ENCODE results near the gene HOXA11.
A peak's percentile ranks its signal among the peaks of the same experiment; 100 is the strongest.

Gene HOXA11

GRCh38 chr7:27171325-27171636 is 13.8 kb downstream of the HOXA11 start:
- no peak for TF ChIP-seq CTCF (IDR thresholded peaks at IDR 0.05; ENCODE audit: control insufficient read depth, extremely low read depth, insufficient read depth)
- DNase-seq (ENCODE audit: low read depth), result no peak
- peak overlapping the region; percentile 42 for H3K4me3 ChIP-seq (ENCODE audit: low read depth, low read length)

- TF ChIP-seq CTCF (IDR thresholded peaks at IDR 0.05; ENCODE audit: control insufficient read depth, extremely low read depth, insufficient read depth), result no peak
- H3K4me3 ChIP-seq (ENCODE audit: low read depth, low read length), result peak overlapping the region; percentile 42; the same call in 1 of the 2 replicates
- no peak for DNase-seq (ENCODE audit: low read depth)
These were observed 14.4 kb downstream of the HOXA11 start for GRCh38 chr7:27170426-27171324.

- H3K4me3 ChIP-seq (ENCODE audit: low read depth, low read length), result no peak overlapping the region
- no peak for DNase-seq (ENCODE audit: low read depth)
- TF ChIP-seq CTCF (IDR thresholded peaks at IDR 0.05; ENCODE audit: control insufficient read depth, extremely low read depth, insufficient read depth), result no peak
These were observed 15.2 kb downstream of the HOXA11 start for GRCh38 chr7:27169658-27170425.

GRCh38 chr7:27168265-27168947 is 16.6 kb downstream of the HOXA11 start:
- no peak for DNase-seq (ENCODE audit: low read depth)
- no peak for TF ChIP-seq CTCF (IDR thresholded peaks at IDR 0.05; ENCODE audit: control insufficient read depth, extremely low read depth, insufficient read depth)
- no peak overlapping the region for H3K4me3 ChIP-seq (ENCODE audit: low read depth, low read length)

GRCh38 chr7:27167916-27168264 is 17.1 kb downstream of the HOXA11 start:
- DNase-seq (ENCODE audit: low read depth), result no peak
- TF ChIP-seq CTCF (IDR thresholded peaks at IDR 0.05; ENCODE audit: control insufficient read depth, extremely low read depth, insufficient read depth), result no peak
- no peak overlapping the region for H3K4me3 ChIP-seq (ENCODE audit: low read depth, low read length)

- TF ChIP-seq CTCF (IDR thresholded peaks at IDR 0.05; ENCODE audit: control insufficient read depth, extremely low read depth, insufficient read depth), result no peak
- no peak for DNase-seq (ENCODE audit: low read depth)
- H3K4me3 ChIP-seq (ENCODE audit: low read depth, low read length), result no peak overlapping the region
These were observed 18.2 kb downstream of the HOXA11 start for GRCh38 chr7:27166531-27167505.
